Activated naive CD8-positive, alpha-beta T cell treated with anti-CD3 and anti-CD28 coated beads for 36 hours (primary cell): ENCODE measurements around the gene POLR1G. TPM values are rescaled to one million over a fixed set of nuclear protein-coding genes. Genes with fewer than 3 reads are reported as not detected.

ENCODE experiments used
- DNase-seq: peaks from one replicate; pipeline ENCODE4 v3.0.0; 2021
- H3K27ac Mint-ChIP-seq: one replicate; pipeline ENCODE4 v1.8.0; 2022; ENCODE audit warnings: mild to moderate bottlenecking, moderate library complexity, mixed read lengths
- H3K27me3 Mint-ChIP-seq: one replicate; pipeline ENCODE4 v1.8.0; 2022; ENCODE audit warnings: mild to moderate bottlenecking, mixed read lengths
- H3K36me3 Mint-ChIP-seq: one replicate; pipeline ENCODE4 v1.8.0; 2021; ENCODE audit warnings: mild to moderate bottlenecking, mixed read lengths
- H3K4me1 Mint-ChIP-seq: one replicate; pipeline ENCODE4 v1.8.0; 2021; ENCODE audit warnings: mixed read lengths
- H3K4me3 Mint-ChIP-seq: one replicate; pipeline ENCODE4 v1.8.0; 2022; ENCODE audit warnings: mild to moderate bottlenecking, moderate library complexity, mixed read lengths
- H3K9me3 Mint-ChIP-seq: one replicate; pipeline ENCODE4 v1.8.0; 2022; ENCODE audit warnings: mixed read lengths
- total RNA-seq, 2 experiments: library from RNA; stranded (reverse); gene quantifications; one replicate each; pipeline ENCODE4 v1.2.3, GENCODE V29; 2021

Gene POLR1G
- total RNA-seq, 2 experiments from 2014 or later, result 27.0 to 27.1 TPM

- Mint-ChIP-seq H3K36me3 (no peaks in the 10 kb centered on the region), H3K27ac (no peak overlapping the region), H3K4me3 (no peak overlapping the region), H3K27me3 (peaks cover 32% of the 10 kb centered on the region), H3K9me3 (no peaks in the 10 kb centered on the region), H3K4me1 (no peaks in the 10 kb centered on the region)
- DNase-seq, result no peak
Observed at GRCh38 chr19:45382426-45382825, 24.0 kb upstream of the POLR1G start.

- H3K27me3 Mint-ChIP-seq, result peaks cover 33% of the 10 kb centered on the region
- no peaks in the 10 kb centered on the region for H3K9me3 Mint-ChIP-seq
- no peak overlapping the region for H3K4me3 Mint-ChIP-seq
- DNase-seq, result no peak
- H3K27ac Mint-ChIP-seq, result no peak overlapping the region
- no peaks in the 10 kb centered on the region for H3K36me3 Mint-ChIP-seq
- no peaks in the 10 kb centered on the region for H3K4me1 Mint-ChIP-seq
Observed at GRCh38 chr19:45385392-45386221, 20.8 kb upstream of the POLR1G start.

GRCh38 chr19:45391346-45391745 is 15.1 kb upstream of the POLR1G start:
- Mint-ChIP-seq H3K4me1 (no peaks in the 10 kb centered on the region), H3K36me3 (no peaks in the 10 kb centered on the region), H3K9me3 (no peaks in the 10 kb centered on the region), H3K27me3 (peaks cover 28% of the 10 kb centered on the region), H3K27ac (no peak overlapping the region), H3K4me3 (no peak overlapping the region)
- DNase-seq, result no peak

DNA sequence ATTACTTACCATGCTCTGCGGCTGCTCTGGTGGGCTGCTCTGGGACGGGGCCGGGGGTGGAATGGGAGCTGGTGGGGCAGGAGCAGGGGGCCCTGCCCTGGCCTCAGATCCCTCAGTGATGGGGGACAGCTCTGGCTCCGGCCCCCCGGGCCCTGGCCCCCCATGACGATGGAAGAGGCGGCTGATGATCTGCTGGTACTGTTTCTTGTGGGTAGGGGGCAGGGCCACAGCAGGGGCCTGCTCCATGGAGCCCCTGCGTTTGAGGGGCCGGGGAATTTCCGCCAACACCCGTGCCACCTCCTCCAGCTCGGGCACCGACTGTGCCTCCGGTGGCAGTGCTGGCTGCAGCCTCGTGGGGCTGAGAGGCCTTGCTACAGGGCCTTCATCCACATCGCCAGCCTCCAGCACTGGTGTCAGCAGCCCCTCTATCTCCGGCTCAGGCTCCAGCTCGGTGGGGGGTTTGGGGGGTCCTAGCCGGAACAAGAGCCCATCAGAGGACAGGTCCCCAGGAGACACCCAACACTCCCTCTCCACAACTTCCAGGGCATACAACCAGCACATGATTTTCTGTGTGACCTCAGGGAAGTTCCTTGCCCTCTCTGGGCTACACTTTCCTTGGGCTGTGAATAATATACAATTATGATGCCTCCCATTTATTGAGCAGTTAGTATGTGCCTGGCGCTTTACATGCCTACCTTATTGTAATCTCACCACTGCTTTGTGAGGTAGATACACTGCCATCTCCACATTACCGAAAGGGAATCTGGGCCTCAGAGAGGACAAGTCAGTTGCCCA is 14.4 kb upstream of the POLR1G start:
- no peaks in the 10 kb centered on the region for H3K9me3 Mint-ChIP-seq
- peaks cover 3% of the 10 kb centered on the region for H3K4me1 Mint-ChIP-seq

GRCh38 chr19:45395821-45396617 is 10.4 kb upstream of the POLR1G start:
- no peak for DNase-seq
- Mint-ChIP-seq H3K9me3 (no peaks in the 10 kb centered on the region), H3K4me3 (no peak overlapping the region), H3K27me3 (peaks cover 51% of the 10 kb centered on the region), H3K4me1 (peaks cover 11% of the 10 kb centered on the region), H3K36me3 (no peaks in the 10 kb centered on the region), H3K27ac (no peak overlapping the region)

More for the DNA sequence above, 14.4 kb upstream of the POLR1G start:
- no peaks in the 10 kb centered on the region for H3K36me3 Mint-ChIP-seq
- DNase-seq, result no peak
- H3K27me3 Mint-ChIP-seq, result peaks cover 25% of the 10 kb centered on the region
- H3K4me3 Mint-ChIP-seq, result no peak overlapping the region
- H3K27ac Mint-ChIP-seq, result no peak overlapping the region

DNA sequence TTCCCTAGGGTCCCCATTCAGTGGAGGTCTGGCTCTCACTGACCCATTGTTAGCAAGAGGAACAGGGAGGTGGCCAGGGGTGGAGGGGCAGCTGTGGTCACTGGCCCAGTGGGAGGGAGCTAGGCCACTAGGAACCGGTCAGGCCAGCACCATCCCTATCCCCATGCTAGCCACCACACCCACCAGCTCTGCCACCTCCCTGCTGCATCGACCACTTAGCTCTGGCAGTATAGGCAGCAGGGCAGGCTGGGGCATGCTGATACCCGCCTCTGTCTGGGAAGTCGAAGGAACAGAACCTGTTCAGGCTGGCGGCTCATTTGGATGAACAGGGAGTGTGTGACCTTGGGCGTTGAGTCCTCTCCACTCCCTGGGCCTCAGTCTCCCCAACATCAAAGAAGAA is 6.3 kb upstream of the POLR1G start:
- no peaks in the 10 kb centered on the region for H3K9me3 Mint-ChIP-seq
- peaks cover 86% of the 10 kb centered on the region for H3K27me3 Mint-ChIP-seq
- DNase-seq, result no peak
- H3K27ac Mint-ChIP-seq, result no peak overlapping the region
- H3K4me3 Mint-ChIP-seq, result no peak overlapping the region
- H3K36me3 Mint-ChIP-seq, result no peaks in the 10 kb centered on the region
- H3K4me1 Mint-ChIP-seq, result peaks cover 28% of the 10 kb centered on the region

GRCh38 chr19:45401815-45402214 is 4.6 kb upstream of the POLR1G start:
- H3K9me3 Mint-ChIP-seq, result no peaks in the 10 kb centered on the region

DNA sequence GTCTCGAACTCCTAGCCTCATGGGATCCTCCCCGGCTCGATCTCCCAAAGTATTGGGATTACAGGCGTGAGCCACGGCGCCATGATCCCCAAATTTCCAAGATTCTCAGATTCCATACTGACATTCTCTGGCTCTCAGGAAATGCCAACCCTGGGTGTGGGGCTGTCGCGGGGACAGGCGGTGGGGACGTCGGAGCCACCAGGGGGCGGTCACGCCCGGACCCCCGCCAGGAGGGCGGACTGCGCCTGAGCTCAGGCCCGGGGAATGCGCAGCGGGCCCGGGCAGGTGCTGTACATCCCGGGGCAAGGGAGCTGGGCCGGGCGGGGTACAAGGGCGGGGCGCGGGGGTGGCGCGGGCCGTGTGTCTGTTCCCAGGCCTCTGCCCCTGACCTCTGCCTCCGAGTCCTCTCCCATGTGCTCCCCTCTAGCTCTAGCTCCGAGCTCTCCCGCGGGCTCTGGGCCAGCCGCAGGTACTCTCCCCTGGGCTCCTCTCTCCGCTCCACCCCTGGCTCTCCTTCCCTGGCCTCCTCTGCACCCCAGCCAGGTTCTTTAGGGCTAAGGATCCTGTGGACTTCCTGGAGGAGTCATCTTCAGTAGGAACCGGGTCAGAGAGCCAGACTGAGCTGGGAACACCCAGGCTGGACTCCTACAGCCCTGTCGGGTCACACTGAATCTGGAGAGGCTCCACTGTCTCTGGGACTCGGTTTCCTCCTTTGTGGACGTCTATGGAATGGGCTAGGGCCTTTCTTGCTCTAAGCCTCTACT is 4.0 kb upstream of the POLR1G start:
- no peak overlapping the region for H3K27ac Mint-ChIP-seq
- H3K4me1 Mint-ChIP-seq, result peaks cover 32% of the 10 kb centered on the region
- H3K36me3 Mint-ChIP-seq, result peaks cover 2% of the 10 kb centered on the region
- peaks cover 68% of the 10 kb centered on the region for H3K27me3 Mint-ChIP-seq
- no peak overlapping the region for H3K4me3 Mint-ChIP-seq
- no peaks in the 10 kb centered on the region for H3K9me3 Mint-ChIP-seq
- peak; percentile 62 for DNase-seq

More at GRCh38 chr19:45401815-45402214, 4.6 kb upstream of the POLR1G start:
- no peak overlapping the region for H3K4me3 Mint-ChIP-seq
- H3K4me1 Mint-ChIP-seq, result peaks cover 36% of the 10 kb centered on the region
- no peak for DNase-seq
- peaks cover 2% of the 10 kb centered on the region for H3K36me3 Mint-ChIP-seq
- H3K27me3 Mint-ChIP-seq, result peaks cover 75% of the 10 kb centered on the region
- no peak overlapping the region for H3K27ac Mint-ChIP-seq

DNA sequence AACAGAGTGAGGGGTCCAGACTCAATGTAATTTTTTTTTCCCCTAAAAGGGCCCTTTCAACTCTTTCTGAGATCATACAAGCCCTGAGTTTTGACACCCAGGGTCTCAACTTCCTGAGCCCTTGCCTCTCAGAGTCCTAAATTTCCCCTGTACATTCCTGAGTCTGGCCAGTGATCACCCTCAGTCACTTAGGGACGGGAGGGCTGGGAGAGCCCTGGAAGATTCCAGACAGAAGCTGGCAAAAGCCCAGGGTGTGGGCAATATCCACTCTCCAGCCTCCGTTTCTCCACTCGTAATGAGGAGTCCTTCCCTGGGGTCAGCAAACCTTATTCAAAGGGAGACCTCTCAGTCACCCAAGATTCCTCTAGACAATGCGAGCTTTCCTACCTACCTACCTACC is 3.2 kb upstream of the POLR1G start:
- H3K9me3 Mint-ChIP-seq, result no peaks in the 10 kb centered on the region
- H3K4me3 Mint-ChIP-seq, result no peak overlapping the region
- H3K4me1 Mint-ChIP-seq, result peaks cover 39% of the 10 kb centered on the region
- DNase-seq, result no peak
- peaks cover 5% of the 10 kb centered on the region for H3K36me3 Mint-ChIP-seq
- H3K27me3 Mint-ChIP-seq, result peaks cover 62% of the 10 kb centered on the region
- no peak overlapping the region for H3K27ac Mint-ChIP-seq

GRCh38 chr19:45403781-45404556 is 2.5 kb upstream of the POLR1G start:
- Mint-ChIP-seq H3K4me1 (peaks cover 36% of the 10 kb centered on the region), H3K9me3 (no peaks in the 10 kb centered on the region), H3K27me3 (peaks cover 55% of the 10 kb centered on the region), H3K4me3 (peak overlapping the region; percentile 99), H3K36me3 (peaks cover 11% of the 10 kb centered on the region), H3K27ac (no peak overlapping the region)
- peak; percentile 78 for DNase-seq

- Mint-ChIP-seq H3K4me1 (peaks cover 40% of the 10 kb centered on the region), H3K4me3 (peak within 1 kb of the TSS; percentile 99), H3K27me3 (peaks cover 48% of the 10 kb centered on the region), H3K27ac (peak within 1 kb of the TSS; percentile 93), H3K9me3 (no peaks in the 10 kb centered on the region), H3K36me3 (peaks cover 17% of the 10 kb centered on the region)
- DNase-seq, result peak; percentile 54
Observed at GRCh38 chr19:45404557-45405434, 1.6 kb upstream of the POLR1G start, which contains the start of gene PPP1R13L. Gene PPP1R13L (minus strand): TSS chr19:45405069. CDS start chr19:45398318, 6,751 bp downstream.

- peak; percentile 85 for DNase-seq
- no peaks in the 10 kb centered on the region for H3K9me3 Mint-ChIP-seq
- H3K4me3 Mint-ChIP-seq, result peak overlapping the region; percentile 99
- H3K27ac Mint-ChIP-seq, result peak overlapping the region; percentile 93
- peaks cover 21% of the 10 kb centered on the region for H3K36me3 Mint-ChIP-seq
- H3K27me3 Mint-ChIP-seq, result peaks cover 41% of the 10 kb centered on the region
- peaks cover 40% of the 10 kb centered on the region for H3K4me1 Mint-ChIP-seq
Observed at GRCh38 chr19:45405435-45406225, 814 bp upstream of the POLR1G start.
